NCI-H128 (cell line): ENCODE measurements around the gene CCDC28A.

ENCODE experiments used
- DNase-seq: peaks from one replicate; lab custom pipeline; 2025; ENCODE audit not compliant: unreplicated experiment; lab: John Stamatoyannopoulos, UW

The CCDC28A gene

DNA sequence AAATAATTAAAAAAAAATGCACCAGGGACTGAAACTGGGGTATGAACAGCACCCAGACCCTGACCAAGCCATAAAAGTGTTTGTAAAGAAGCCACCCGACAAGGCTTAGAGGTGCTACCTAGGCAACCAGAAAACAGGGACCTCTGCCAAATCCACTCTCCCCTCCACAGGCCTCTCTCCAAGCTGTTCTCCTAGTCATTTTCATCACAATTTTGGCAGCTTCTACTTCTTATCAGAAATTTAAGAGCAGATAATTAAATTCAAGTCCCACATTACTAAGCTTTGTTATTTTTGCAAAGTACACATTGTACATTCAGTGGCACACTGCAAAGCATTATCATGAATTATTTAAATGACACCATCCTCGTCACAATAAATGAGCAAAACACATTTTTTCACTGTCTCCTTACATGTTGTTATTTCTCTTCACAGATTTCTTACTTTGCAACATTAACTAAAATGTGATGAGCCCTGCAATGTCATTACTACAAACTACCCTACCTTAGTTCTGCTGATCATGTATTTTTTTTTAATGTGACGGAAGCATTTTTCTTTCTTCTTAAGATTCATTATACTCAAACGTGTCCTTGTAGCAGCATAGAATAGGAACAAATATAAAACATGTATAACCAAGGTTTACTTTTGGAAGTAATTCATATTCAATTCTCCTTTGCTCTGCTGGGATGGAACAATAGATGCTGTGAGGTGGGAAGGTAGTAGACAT, 60.4 kb downstream of the CCDC28A start:
- peak; percentile 46 for DNase-seq

DNA sequence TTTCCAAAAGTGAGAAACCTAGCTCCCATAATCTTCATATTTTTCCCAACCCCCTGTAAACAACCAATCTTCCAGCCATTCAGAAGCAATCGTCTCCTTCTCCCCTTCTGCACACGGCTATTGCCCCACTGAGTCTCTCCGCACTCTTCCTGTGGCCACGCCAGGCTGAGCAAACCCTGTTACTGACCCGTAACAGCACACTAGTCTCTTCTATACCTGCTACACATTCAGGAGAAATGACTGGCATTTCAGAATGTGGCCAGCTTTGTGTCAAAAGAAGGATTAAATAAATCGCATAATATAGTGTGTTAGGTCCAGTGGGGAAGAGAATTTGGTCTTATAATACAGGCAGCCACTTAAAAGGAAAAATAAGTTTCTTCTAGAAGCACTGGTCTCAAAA, 63.7 kb downstream of the CCDC28A start:
- no peak for DNase-seq
